HepG2 (cell line): ENCODE measurements around the gene GPR137. TPM values are rescaled to one million over a fixed set of nuclear protein-coding genes. Genes with fewer than 3 reads are reported as not detected.

Experiments
- EP300 ChIP-seq, 3 experiments: sonication (generic) in 1 of 3; formaldehyde crosslinking in 1 of 3; IDR thresholded peaks; 2 replicates each; pipeline versions ENCODE4 v1.5.1 to v1.6.1; 2011 to 2020; ENCODE audit warnings: low read depth in 2 of 3, low read length in 2 of 3, borderline replicate concordance in 1 of 3, improper control_type of control experiment in 1 of 3, mild to moderate bottlenecking in 1 of 3, missing genetic modification reagents in 1 of 3, moderate library complexity in 1 of 3
- FOXO1 ChIP-seq: sonication (generic); formaldehyde crosslinking; IDR thresholded peaks from 2 replicates; pipeline ENCODE4 v1.4.0; 2020; ENCODE audit warnings: missing genetic modification reagents
- HNF4G ChIP-seq, 2 experiments: sonication (generic) in 1 of 2; formaldehyde crosslinking in 1 of 2; IDR thresholded peaks; 2 replicates each; pipeline versions ENCODE4 v1.4.0 to v1.6.1; 2011 to 2020; ENCODE audit warnings: borderline replicate concordance in 2 of 2, low read depth in 2 of 2, mild to moderate bottlenecking in 2 of 2, low read length in 1 of 2, missing genetic modification reagents in 1 of 2, moderate library complexity in 1 of 2
- KMT2B ChIP-seq: IDR thresholded peaks from 2 replicates; pipeline ENCODE4 v1.6.1; 2016; ENCODE audit warnings: missing genetic modification reagents, missing compliant biosample characterization
- RXRB ChIP-seq: IDR thresholded peaks from 2 replicates; pipeline ENCODE4 v1.6.1; 2016; ENCODE audit warnings: borderline replicate concordance, missing genetic modification reagents, missing compliant biosample characterization
- SATB2 ChIP-seq: sonication (generic); formaldehyde crosslinking; IDR thresholded peaks from 2 replicates; pipeline ENCODE4 v1.5.0; 2020; ENCODE audit warnings: missing genetic modification reagents
- TP53 ChIP-seq: sonication (generic); formaldehyde crosslinking; conservative IDR thresholded peaks from 2 replicates; pipeline ENCODE4 v1.4.0; 2020; ENCODE audit warnings: missing genetic modification reagents
- ZBTB3 ChIP-seq: sonication (generic); formaldehyde crosslinking; IDR thresholded peaks from 2 replicates; pipeline ENCODE4 v1.4.0; 2020; ENCODE audit warnings: low read depth, mild to moderate bottlenecking, moderate library complexity, missing genetic modification reagents, borderline replicate concordance
- ZNF546 ChIP-seq: sonication (generic); formaldehyde crosslinking; conservative IDR thresholded peaks from 2 replicates; pipeline ENCODE4 v1.8.1; 2023; ENCODE audit warnings: mild to moderate bottlenecking, missing genetic modification reagents
- ZNF572 ChIP-seq: sonication (generic); formaldehyde crosslinking; IDR thresholded peaks from 2 replicates; pipeline ENCODE4 v1.5.1; 2020; ENCODE audit warnings: mild to moderate bottlenecking, missing genetic modification reagents
- polyA plus RNA-seq, 8 experiments: library from polyadenylated mRNA; depleted of rRNA in 3 of 8; stranded (reverse) in 7 of 8; unstranded in 1 of 8; fragments of >200 nt; fragmentation: Illumina TruSeq in 4 of 8; extraction: Trizol in 4 of 8; gene quantifications; 2 replicates each; pipeline versions ENCODE4 v1.2.1 to v1.2.3, GENCODE V29; 2011 to 2016; ENCODE audit warnings: low read depth in 4 of 8, missing spikeins in 1 of 8, mixed read lengths in 1 of 8; ENCODE audit not compliant: insufficient read depth in 1 of 8
- total RNA-seq, 5 experiments: library from RNA; depleted of rRNA; stranded (reverse); fragments of >200 nt; fragmentation: Illumina TruSeq; extraction: Trizol; gene quantifications; 2 replicates each; pipeline ENCODE4 v1.2.3, GENCODE V29; 2016; ENCODE audit warnings: low read depth in 1 of 5
- TF ChIP-seq, protein P1 (sequence below), 2 experiments: sonication (generic) in 1 of 2; formaldehyde crosslinking in 1 of 2; IDR thresholded peaks; 2 replicates each; pipeline versions ENCODE4 v1.4.0 to v1.6.1; 2016 to 2020; ENCODE audit warnings: borderline replicate concordance in 1 of 2, low read depth in 1 of 2, mild to moderate bottlenecking in 1 of 2, missing genetic modification reagents in 1 of 2
- TF ChIP-seq, protein P2 (sequence below): conservative IDR thresholded peaks from 2 replicates; pipeline ENCODE4 v1.6.1; 2018; ENCODE audit warnings: missing genetic modification reagents
- TF ChIP-seq, protein P3 (sequence below): sonication (generic); formaldehyde crosslinking; conservative IDR thresholded peaks from 2 replicates; pipeline ENCODE4 v1.4.0; 2020; ENCODE audit warnings: missing genetic modification reagents
- TF ChIP-seq, protein P4 (sequence below), 2 experiments: sonication (generic) in 1 of 2; formaldehyde crosslinking in 1 of 2; IDR thresholded peaks; 2 replicates each; pipeline versions ENCODE4 v1.4.0 to v1.6.1; 2018 to 2020; ENCODE audit warnings: missing genetic modification reagents in 2 of 2, borderline replicate concordance in 1 of 2, low read depth in 1 of 2, mild to moderate bottlenecking in 1 of 2, missing biosample characterization in 1 of 2
- TF ChIP-seq, protein P5 (sequence below): IDR thresholded peaks from 2 replicates; pipeline ENCODE4 v1.6.1; 2012; ENCODE audit warnings: inconsistent platforms

GPR137 gene
- total and polyA plus RNA-seq, 2 of the 13 experiments (the other 11 are each of a cell fraction or from before 2014, with no cell fraction given), result 8.5 to 13.2 TPM

DNA sequence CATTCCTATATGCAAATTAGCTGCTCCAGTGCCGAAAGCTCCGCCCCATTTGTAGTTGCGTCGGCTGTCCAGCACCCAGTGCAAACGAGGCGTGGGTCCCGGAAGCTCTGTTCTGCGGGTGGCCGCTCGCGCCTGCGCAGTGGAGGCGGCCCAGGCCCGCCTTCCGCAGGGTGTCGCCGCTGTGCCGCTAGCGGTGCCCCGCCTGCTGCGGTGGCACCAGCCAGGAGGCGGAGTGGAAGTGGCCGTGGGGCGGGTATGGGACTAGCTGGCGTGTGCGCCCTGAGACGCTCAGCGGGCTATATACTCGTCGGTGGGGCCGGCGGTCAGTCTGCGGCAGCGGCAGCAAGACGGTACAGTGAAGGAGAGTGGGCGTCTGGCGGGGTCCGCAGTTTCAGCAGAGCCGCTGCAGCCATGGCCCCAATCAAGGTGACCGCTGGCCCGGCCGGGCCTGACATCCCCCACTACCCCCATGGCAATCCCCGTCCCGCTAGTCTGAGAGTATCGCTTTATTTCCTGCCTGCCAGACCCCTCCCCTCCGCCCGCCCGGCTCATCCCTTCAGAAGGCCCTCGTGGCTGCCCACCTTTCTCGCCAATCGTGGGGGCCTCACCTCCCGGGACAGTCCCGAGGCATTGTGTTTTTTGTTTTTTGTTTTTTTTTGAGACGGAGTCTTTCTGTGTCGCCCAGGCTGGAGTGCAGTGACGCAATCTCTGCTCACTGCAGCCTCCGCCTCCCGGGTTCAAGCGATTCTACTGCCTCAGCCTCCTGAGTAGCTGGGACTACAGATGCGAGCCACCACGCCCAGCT, 32.5 kb downstream of the GPR137 start, which contains the start of gene PRDX5 (continued):
- TF ChIP-seq, protein P1, sequence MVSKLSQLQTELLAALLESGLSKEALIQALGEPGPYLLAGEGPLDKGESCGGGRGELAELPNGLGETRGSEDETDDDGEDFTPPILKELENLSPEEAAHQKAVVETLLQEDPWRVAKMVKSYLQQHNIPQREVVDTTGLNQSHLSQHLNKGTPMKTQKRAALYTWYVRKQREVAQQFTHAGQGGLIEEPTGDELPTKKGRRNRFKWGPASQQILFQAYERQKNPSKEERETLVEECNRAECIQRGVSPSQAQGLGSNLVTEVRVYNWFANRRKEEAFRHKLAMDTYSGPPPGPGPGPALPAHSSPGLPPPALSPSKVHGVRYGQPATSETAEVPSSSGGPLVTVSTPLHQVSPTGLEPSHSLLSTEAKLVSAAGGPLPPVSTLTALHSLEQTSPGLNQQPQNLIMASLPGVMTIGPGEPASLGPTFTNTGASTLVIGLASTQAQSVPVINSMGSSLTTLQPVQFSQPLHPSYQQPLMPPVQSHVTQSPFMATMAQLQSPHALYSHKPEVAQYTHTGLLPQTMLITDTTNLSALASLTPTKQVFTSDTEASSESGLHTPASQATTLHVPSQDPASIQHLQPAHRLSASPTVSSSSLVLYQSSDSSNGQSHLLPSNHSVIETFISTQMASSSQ (IDR thresholded peaks at IDR 0.05; ENCODE audit: low read depth), result no peak
- TF ChIP-seq, protein P1 (CRISPR knock-in tag; IDR thresholded peaks at IDR 0.05; ENCODE audit: borderline replicate concordance), result no peak; the same call in 1 of the 2 replicates
- 0 out of 4 replicates have a peak, but pooled peaks of 1 of the 2 experiments have one; percentile 5 for TF ChIP-seq EP300 (IDR thresholded peaks at IDR 0.05; ENCODE audit: low read depth in 2 of 2, low read length in 2 of 2)
- no peak for TF ChIP-seq EP300 (CRISPR knock-in tag; IDR thresholded peaks at IDR 0.05; ENCODE audit: borderline replicate concordance)
- TF ChIP-seq KMT2B, result no peak; the same call in 1 of the 2 replicates
- TF ChIP-seq, protein P2, sequence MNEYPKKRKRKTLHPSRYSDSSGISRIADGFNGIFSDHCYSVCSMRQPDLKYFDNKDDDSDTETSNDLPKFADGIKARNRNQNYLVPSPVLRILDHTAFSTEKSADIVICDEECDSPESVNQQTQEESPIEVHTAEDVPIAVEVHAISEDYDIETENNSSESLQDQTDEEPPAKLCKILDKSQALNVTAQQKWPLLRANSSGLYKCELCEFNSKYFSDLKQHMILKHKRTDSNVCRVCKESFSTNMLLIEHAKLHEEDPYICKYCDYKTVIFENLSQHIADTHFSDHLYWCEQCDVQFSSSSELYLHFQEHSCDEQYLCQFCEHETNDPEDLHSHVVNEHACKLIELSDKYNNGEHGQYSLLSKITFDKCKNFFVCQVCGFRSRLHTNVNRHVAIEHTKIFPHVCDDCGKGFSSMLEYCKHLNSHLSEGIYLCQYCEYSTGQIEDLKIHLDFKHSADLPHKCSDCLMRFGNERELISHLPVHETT (CRISPR knock-in tag), result no peak
- TF ChIP-seq ZNF546 (CRISPR knock-in tag), result 0 out of 2 replicates have a peak, but pooled peaks have one; percentile 44
- TF ChIP-seq ZNF572 (CRISPR knock-in tag), result 0 out of 2 replicates have a peak, but pooled peaks have one; percentile 83
- TF ChIP-seq, protein P3, sequence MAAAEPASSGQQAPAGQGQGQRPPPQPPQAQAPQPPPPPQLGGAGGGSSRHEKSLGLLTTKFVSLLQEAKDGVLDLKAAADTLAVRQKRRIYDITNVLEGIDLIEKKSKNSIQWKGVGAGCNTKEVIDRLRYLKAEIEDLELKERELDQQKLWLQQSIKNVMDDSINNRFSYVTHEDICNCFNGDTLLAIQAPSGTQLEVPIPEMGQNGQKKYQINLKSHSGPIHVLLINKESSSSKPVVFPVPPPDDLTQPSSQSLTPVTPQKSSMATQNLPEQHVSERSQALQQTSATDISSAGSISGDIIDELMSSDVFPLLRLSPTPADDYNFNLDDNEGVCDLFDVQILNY (CRISPR knock-in tag), result 0 out of 2 replicates have a peak, but pooled peaks have one; percentile 47
- no peak for TF ChIP-seq HNF4G (IDR thresholded peaks at IDR 0.05; ENCODE audit: borderline replicate concordance, low read depth, low read length)
- TF ChIP-seq HNF4G (CRISPR knock-in tag; IDR thresholded peaks at IDR 0.05; ENCODE audit: borderline replicate concordance, low read depth), result no peak
- 0 out of 2 replicates have a peak, but pooled peaks have one; percentile 60 for TF ChIP-seq TP53
- 0 out of 2 replicates have a peak, but pooled peaks have one; percentile 27 for TF ChIP-seq FOXO1
- TF ChIP-seq ZBTB3 (CRISPR knock-in tag), result peak; percentile 81; the same call in 1 of the 2 replicates
- TF ChIP-seq SATB2 (CRISPR knock-in tag), result 0 out of 2 replicates have a peak, but pooled peaks have one; percentile 48
- TF ChIP-seq RXRB, result no peak
- TF ChIP-seq, protein P4, sequence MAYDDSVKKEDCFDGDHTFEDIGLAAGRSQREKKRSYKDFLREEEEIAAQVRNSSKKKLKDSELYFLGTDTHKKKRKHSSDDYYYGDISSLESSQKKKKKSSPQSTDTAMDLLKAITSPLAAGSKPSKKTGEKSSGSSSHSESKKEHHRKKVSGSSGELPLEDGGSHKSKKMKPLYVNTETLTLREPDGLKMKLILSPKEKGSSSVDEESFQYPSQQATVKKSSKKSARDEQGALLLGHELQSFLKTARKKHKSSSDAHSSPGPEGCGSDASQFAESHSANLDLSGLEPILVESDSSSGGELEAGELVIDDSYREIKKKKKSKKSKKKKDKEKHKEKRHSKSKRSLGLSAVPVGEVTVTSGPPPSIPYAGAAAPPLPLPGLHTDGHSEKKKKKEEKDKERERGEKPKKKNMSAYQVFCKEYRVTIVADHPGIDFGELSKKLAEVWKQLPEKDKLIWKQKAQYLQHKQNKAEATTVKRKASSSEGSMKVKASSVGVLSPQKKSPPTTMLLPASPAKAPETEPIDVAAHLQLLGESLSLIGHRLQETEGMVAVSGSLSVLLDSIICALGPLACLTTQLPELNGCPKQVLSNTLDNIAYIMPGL (CRISPR knock-in tag; IDR thresholded peaks at IDR 0.05; ENCODE audit: borderline replicate concordance in 1 of 2, low read depth in 1 of 2), result peak; percentile 88 to 96
- TF ChIP-seq, protein P5, sequence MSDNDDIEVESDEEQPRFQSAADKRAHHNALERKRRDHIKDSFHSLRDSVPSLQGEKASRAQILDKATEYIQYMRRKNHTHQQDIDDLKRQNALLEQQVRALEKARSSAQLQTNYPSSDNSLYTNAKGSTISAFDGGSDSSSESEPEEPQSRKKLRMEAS, result peak; percentile 28
